ENCODE results near the gene CTNNAL1.

Gene CTNNAL1

DNA sequence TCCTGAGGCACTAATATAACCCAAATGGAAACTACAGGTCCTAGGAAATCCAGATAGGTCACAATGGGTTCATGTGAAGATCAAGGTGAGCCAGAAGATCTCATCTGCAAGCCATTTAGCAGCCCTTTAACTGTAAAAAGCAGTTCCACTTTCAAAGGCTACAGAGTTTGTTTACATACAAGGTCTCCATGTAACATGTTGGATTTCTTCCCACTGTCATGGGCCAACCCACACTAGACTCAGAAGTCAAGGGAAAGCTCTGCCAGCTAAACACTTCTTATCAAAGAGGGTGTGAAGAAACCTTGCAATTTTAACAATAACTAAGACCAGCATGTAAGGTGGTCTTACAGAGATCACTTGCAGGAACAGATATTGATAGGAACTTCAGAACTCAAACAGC is 3.8 kb upstream of the CTNNAL1 start:
- H3K9ac ChIP-seq (ENCODE audit: low read depth, low read length): no peak overlapping the region
- H3K9me3 ChIP-seq (ENCODE audit: control insufficient read depth, insufficient read depth, low read length): no peaks in the 10 kb centered on the region
- no peaks in the 10 kb centered on the region for H3K36me3 ChIP-seq (ENCODE audit: insufficient read depth, low read length)
- peaks cover 9% of the 10 kb centered on the region for H3K4me1 ChIP-seq (ENCODE audit: insufficient read depth, low read length)

DNA sequence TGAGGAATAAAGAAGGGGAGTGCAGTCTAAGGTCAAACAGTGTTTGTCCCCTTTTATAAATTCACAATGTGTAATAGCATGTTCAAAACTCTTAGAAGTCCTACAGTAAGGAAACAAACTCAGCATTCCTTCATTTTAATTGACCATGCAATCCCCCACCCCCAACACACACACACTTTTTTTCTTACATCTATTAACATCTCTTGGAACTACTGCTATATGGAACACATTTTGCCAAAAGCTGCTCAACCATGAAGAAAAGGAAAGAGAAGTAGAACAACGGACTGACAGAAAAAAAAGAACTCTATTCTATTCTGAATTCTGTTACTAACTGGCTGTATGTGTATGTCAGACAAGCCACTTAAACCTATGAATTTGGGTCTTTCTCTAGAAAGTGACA is 2.8 kb upstream of the CTNNAL1 start:
- H3K4me1 ChIP-seq (ENCODE audit: insufficient read depth, low read length): peaks cover 17% of the 10 kb centered on the region
- H3K9ac ChIP-seq (ENCODE audit: low read depth, low read length): no peak overlapping the region
- H3K9me3 ChIP-seq (ENCODE audit: control insufficient read depth, insufficient read depth, low read length): no peaks in the 10 kb centered on the region
- no peaks in the 10 kb centered on the region for H3K36me3 ChIP-seq (ENCODE audit: insufficient read depth, low read length)

DNA sequence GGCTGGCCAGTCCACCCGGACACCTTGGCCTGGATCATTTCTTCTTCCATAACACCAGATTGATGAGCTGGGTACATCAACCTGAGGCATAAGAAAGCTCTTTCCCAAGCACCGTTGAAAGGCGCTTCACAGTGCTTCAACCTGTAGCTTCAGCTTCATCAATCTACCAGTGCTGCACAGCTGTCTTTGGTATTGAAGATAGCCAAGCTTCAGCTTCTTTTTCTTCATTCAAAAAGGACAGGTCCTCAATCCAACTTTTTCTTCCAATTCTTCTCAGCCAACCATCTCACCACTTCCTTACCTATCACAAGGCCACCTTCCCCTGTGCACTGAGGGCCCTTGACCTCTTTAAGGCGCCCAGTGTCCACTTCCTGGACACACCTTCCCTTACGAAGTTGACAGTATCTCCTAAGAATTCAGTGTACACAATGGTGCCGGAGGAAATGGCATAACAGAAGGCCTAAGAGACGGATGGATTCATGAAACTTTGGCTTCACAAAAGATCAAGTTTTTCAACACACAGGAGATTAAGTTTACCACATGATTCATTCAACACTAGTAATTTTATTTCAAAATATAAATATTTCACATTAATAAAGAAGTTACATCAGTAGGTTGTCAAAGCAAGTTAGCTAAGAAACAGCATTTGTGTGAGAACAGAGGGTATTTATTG is 1.4 kb upstream of the CTNNAL1 start:
- H3K9ac ChIP-seq (ENCODE audit: low read depth, low read length): no peak overlapping the region
- H3K36me3 ChIP-seq (ENCODE audit: insufficient read depth, low read length): no peaks in the 10 kb centered on the region
- H3K4me1 ChIP-seq (ENCODE audit: insufficient read depth, low read length): peaks cover 17% of the 10 kb centered on the region
- H3K9me3 ChIP-seq (ENCODE audit: control insufficient read depth, insufficient read depth, low read length): no peaks in the 10 kb centered on the region

DNA sequence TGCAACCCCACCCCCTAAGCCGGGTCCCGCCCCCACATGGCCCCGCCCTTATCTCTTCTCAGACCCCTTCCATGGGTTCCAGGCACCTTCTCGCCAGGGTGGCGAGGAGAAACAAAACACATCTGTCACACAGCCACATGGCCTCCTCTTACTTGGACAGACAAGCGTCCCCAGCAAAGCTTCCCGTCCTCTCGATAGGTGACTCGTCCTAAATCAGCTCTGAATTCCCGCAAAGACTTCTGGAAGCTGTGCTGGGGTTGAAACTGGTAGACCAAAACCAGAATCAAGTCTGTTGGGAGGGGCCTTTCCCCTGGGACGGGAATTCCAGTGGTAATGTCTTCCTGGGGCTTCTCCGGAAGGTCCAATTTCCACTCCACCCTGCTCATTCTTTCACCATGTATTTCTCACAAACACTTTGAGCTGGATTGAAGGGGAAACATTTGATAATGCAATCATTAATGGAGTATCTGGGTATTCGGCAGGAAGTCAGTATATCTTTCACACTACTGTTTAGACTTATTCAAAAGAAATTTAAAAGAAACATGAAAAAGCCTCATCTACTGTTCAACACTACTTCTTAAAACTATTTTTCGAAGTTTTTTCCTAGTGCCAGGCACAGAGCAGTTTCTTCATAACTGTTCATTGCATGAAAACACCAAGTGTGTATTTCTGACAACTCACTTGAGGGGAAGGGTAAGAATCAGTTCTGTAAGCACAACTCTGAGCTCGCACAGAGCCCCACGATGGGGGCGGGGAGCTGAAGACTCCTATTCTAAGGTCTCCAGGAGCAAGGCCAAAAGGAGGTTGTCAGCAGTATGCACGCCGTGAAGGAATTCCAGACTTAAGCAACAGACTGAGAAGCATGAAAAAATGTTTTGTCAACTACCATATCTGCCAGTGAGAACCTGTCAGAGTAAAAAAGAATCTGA is 644 bp upstream of the CTNNAL1 start:
- H3K9ac ChIP-seq (ENCODE audit: low read depth, low read length): peak overlapping the region; percentile 60; the same call in 1 of the 2 replicates
- peaks cover 17% of the 10 kb centered on the region for H3K4me1 ChIP-seq (ENCODE audit: insufficient read depth, low read length)
- H3K36me3 ChIP-seq (ENCODE audit: insufficient read depth, low read length): no peaks in the 10 kb centered on the region
- no peaks in the 10 kb centered on the region for H3K9me3 ChIP-seq (ENCODE audit: control insufficient read depth, insufficient read depth, low read length)

DNA sequence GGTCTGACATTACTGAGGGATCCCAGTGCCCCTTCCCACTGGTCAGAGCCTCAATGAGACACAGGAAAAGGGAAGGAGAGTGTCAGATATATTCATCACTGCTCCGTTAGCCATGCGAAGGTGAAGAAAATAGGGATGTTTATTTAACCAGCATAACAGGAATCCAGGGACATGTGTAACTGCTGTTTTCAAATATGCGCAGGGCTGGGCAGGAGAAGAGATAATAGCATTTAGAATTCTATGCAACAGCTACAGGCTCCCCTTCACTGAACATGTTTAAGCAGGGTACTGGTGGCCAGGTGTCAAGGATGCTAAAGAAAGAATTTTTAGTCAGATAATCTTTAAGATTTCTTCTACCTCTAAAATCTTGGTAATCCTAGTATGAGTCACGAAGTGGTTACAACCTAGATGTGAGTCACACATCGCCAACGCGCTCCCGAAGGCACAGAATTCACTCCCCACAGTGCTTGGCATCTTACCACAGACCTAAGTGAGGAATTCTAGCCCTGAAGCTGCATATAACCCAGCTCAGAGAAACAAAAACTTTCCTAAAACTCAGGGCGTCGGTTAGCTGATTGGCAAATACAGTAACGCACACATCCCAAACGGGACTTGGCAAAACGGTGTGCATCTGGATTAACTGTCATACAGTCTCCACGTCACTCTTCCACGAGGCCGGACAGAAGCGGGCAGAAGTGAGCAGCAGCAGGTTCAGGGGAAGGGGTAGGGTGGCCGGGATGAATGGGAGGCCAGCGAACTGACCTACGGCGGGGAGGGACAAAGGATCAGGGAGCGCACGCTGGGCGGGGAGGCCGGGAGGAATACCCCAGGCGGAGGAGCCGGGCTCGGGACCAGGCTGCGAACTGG is 1.1 kb downstream of the CTNNAL1 start:
- peak overlapping the region; percentile 68 for H3K9ac ChIP-seq (ENCODE audit: low read depth, low read length)
- H3K9me3 ChIP-seq (ENCODE audit: control insufficient read depth, insufficient read depth, low read length): no peaks in the 10 kb centered on the region
- H3K4me1 ChIP-seq (ENCODE audit: insufficient read depth, low read length): peaks cover 17% of the 10 kb centered on the region
- H3K36me3 ChIP-seq (ENCODE audit: insufficient read depth, low read length): no peaks in the 10 kb centered on the region

DNA sequence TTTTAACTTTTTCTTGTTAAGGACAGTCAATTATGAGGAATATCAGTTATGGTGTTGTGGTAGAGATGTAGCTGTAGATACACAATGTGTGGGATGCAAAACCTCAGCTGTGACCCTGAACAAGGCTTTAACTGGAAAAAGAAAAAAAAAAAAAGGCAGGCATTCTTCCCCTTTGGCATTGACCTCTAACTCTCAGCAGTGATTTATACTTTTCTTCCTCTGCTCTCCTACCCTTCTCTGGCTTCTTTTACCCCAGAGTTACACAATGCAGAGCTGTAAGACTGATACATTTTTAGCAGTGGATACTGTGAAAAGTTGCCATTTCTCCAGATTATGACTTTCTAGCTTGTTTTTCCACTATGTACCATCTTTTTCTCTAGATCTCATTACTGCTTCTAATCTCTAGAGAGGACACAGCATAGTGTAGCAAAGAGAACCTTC is 2.0 kb downstream of the CTNNAL1 start:
- Histone ChIP-seq H3K36me3 (ENCODE audit: insufficient read depth, low read length) (no peaks in the 10 kb centered on the region), H3K9ac (ENCODE audit: low read depth, low read length) (no peak overlapping the region), H3K9me3 (ENCODE audit: control insufficient read depth, insufficient read depth, low read length) (no peaks in the 10 kb centered on the region), H3K4me1 (ENCODE audit: insufficient read depth, low read length) (peaks cover 17% of the 10 kb centered on the region)

DNA sequence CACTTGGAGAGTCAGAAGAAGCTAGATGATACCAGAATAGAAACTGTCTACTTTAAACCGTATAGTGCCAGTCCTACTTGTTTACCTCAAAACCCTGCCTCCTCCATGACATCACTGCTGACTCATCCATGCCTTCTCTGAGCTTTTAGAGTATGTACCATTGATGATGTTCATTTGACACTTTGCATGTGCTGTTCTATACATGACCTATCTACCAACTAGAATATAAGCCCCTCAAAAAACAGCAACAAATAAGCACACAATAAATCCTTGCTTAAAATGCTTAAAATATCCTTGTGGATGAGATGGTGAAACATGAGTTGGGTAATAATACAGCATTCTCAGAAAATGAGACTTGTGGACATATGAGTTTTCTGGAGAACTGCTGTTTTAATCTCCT is 2.6 kb downstream of the CTNNAL1 start:
- Histone ChIP-seq H3K9me3 (ENCODE audit: control insufficient read depth, insufficient read depth, low read length) (no peaks in the 10 kb centered on the region), H3K4me1 (ENCODE audit: insufficient read depth, low read length) (peaks cover 17% of the 10 kb centered on the region), H3K9ac (ENCODE audit: low read depth, low read length) (no peak overlapping the region), H3K36me3 (ENCODE audit: insufficient read depth, low read length) (no peaks in the 10 kb centered on the region)

DNA sequence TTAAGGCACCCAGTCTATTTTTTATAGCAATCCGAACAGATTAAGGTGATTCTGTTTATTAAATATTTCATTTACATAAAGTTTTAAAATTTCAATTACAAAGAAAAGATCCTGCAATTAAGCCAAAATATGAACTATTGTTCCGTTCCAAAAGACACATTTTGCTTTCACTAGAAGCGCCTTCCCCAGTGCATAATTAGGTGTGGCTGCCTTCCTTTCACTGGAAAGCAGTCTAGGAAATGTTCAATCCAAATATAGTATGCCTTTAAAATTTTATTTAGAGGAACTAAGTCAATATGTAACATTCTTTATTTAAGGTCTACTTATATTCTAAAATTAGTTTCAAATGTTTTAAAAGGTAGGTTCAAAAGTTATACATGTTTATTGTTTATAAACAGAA is 7.6 kb downstream of the CTNNAL1 start:
- Histone ChIP-seq H3K4me1 (ENCODE audit: insufficient read depth, low read length) (no peaks in the 10 kb centered on the region), H3K9me3 (ENCODE audit: control insufficient read depth, insufficient read depth, low read length) (peaks cover 8% of the 10 kb centered on the region; the same call in 1 of the 2 replicates), H3K9ac (ENCODE audit: low read depth, low read length) (no peak overlapping the region), H3K36me3 (ENCODE audit: insufficient read depth, low read length) (no peaks in the 10 kb centered on the region)

DNA sequence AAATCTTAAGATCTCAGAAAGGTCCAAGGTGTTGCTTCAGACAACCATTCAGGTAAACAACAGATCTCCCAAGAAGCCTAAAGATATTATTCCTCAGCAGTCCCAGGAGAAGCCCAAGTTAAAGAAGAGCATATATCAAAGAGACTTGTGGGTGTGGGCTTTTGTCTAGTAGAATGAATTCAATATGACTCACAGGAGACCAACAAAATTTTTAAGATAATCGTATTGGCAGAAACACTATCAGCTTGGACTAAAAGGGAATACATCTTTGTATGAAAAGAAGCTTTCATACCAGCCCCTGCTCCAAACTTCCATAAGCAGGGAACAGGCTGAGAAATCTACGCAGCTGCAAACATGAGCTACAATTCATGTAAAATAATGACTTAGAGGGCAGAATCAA is 10.2 kb downstream of the CTNNAL1 start:
- H3K9me3 ChIP-seq (ENCODE audit: control insufficient read depth, insufficient read depth, low read length): peaks cover 8% of the 10 kb centered on the region; the same call in 1 of the 2 replicates
- no peaks in the 10 kb centered on the region for H3K36me3 ChIP-seq (ENCODE audit: insufficient read depth, low read length)
- H3K9ac ChIP-seq (ENCODE audit: low read depth, low read length): no peak overlapping the region

DNA sequence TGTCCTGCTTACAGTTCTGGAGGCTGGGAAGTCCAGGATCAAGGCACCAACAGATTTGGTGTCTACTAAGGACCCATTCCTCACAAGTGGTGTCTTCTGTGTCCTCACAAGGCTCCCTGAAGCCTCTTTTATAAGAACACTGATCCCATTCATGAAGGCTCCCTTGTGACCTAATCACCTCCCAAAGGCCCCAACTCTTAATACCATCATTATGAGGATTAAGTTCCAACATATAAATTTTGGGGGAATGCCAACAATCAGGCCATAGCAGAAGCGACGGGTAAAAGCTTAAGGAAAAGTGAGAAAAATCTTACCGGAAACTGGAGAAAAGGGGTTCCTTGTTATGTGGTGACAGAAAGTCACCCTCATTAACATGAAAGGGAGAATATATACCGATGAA is 11.2 kb downstream of the CTNNAL1 start:
- Histone ChIP-seq H3K36me3 (ENCODE audit: insufficient read depth, low read length) (no peaks in the 10 kb centered on the region), H3K9ac (ENCODE audit: low read depth, low read length) (no peak overlapping the region), H3K4me1 (ENCODE audit: insufficient read depth, low read length) (no peaks in the 10 kb centered on the region), H3K9me3 (ENCODE audit: control insufficient read depth, insufficient read depth, low read length) (peaks cover 8% of the 10 kb centered on the region; the same call in 1 of the 2 replicates)

More for the DNA sequence above, 10.2 kb downstream of the CTNNAL1 start:
- H3K4me1 ChIP-seq (ENCODE audit: insufficient read depth, low read length): no peaks in the 10 kb centered on the region

DNA sequence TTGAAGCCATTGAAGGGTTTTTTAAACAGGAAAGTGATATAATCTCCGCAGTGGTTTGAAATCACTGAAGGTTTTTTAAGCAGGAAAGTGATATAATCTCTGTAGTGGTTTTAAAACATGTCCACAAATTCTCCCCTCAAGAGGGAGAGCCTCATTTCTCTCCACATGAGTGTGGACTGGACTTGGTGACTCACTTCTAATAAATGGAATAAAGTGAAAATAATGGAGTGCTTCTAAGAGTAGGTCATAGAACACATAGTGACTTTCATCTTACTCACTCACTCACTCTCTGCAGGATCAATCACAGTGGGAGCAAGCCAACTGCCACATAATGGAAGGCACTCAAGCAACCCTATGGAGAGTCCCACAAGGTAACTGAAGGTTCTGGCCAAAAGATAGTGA is 12.0 kb downstream of the CTNNAL1 start:
- peaks cover 8% of the 10 kb centered on the region; the same call in 1 of the 2 replicates for H3K9me3 ChIP-seq (ENCODE audit: control insufficient read depth, insufficient read depth, low read length)
- H3K36me3 ChIP-seq (ENCODE audit: insufficient read depth, low read length): no peaks in the 10 kb centered on the region
- no peaks in the 10 kb centered on the region for H3K4me1 ChIP-seq (ENCODE audit: insufficient read depth, low read length)
- H3K9ac ChIP-seq (ENCODE audit: low read depth, low read length): no peak overlapping the region

DNA sequence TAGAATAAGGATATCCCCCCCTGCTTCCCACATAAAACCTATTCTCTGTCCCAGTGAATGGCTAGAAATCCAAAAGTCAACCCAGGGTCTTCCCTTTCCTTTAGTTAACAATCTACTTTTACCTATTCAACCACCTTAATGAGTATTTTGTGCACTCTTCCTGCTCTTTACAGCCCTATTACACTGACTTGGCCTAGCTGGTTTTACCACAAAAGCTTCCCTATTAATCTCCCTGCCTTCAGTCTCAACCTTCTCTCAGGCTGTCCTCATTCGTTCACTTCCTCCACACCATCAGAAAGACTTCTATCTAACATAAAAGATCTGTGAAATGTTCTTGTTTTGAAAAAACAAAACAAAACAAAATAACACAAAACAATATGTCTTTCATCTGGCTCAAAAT is 16.2 kb downstream of the CTNNAL1 start:
- no peaks in the 10 kb centered on the region for H3K4me1 ChIP-seq (ENCODE audit: insufficient read depth, low read length)
- H3K36me3 ChIP-seq (ENCODE audit: insufficient read depth, low read length): no peaks in the 10 kb centered on the region
- H3K9me3 ChIP-seq (ENCODE audit: control insufficient read depth, insufficient read depth, low read length): no peaks in the 10 kb centered on the region
- H3K9ac ChIP-seq (ENCODE audit: low read depth, low read length): no peak overlapping the region

DNA sequence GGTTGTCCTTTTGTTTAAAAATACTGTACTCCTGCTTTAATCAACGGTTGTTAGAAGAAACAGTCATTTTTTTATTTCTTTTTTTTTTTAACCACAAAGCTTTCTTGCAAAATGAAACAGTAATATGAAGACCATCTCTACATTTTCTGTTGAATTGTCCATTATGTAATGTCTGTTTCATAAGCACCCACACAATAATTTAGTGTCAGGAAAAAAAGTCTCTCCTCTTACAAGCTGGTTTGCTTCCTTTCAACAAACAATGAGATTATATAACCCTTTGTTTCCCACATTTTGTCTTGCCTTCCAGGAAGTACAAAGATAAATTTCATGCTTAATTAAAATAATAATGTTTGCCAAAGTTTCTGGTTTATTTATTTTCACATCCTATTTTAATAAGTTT is 16.7 kb downstream of the CTNNAL1 start:
- H3K4me1 ChIP-seq (ENCODE audit: insufficient read depth, low read length): no peaks in the 10 kb centered on the region
- no peak overlapping the region for H3K9ac ChIP-seq (ENCODE audit: low read depth, low read length)
- H3K36me3 ChIP-seq (ENCODE audit: insufficient read depth, low read length): no peaks in the 10 kb centered on the region

DNA sequence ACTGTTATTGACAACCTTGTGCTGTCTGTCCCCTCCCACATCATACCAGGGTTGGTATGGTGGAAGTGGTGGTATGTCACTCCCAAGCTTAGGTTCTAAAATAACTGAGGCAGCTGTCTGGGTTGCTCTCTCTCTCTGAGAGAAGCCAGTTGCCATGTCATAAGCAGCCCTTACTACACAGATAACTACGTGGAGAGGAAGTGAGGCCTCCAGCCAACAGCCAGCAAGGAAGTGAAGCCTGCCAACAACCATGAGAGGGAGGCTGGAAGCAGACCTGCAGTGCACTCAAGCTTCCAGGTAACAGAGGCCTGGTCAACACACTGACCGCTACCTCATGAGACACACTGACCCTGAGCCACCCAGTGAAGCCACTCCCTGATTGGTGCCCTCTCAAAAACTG is 18.6 kb downstream of the CTNNAL1 start:
- Histone ChIP-seq H3K4me1 (ENCODE audit: insufficient read depth, low read length) (no peaks in the 10 kb centered on the region), H3K9ac (ENCODE audit: low read depth, low read length) (no peak overlapping the region), H3K9me3 (ENCODE audit: control insufficient read depth, insufficient read depth, low read length) (no peaks in the 10 kb centered on the region), H3K36me3 (ENCODE audit: insufficient read depth, low read length) (no peaks in the 10 kb centered on the region)

More for the DNA sequence above, 16.7 kb downstream of the CTNNAL1 start:
- no peaks in the 10 kb centered on the region for H3K9me3 ChIP-seq (ENCODE audit: control insufficient read depth, insufficient read depth, low read length)

Data from ES-I3 (cell line).